HepG2 (cell line): Measurements from ENCODE around the gene XPO5. TPM values are rescaled to one million over a fixed set of nuclear protein-coding genes. Genes with fewer than 3 reads are reported as not detected.

Experiments used
- SAFB2 ChIP-seq: sonication (generic); formaldehyde crosslinking; IDR thresholded peaks from 2 replicates; pipeline ENCODE4 v1.5.1; 2020; ENCODE audit warnings: missing genetic modification reagents, low read depth, mild to moderate bottlenecking, borderline replicate concordance
- ZNF614 ChIP-seq: IDR thresholded peaks from 2 replicates; pipeline ENCODE4 v1.6.1; 2018; ENCODE audit warnings: missing biosample characterization, missing genetic modification reagents, inconsistent platforms, borderline replicate concordance
- polyA plus RNA-seq, 8 experiments: library from polyadenylated mRNA; depleted of rRNA in 3 of 8; stranded (reverse) in 7 of 8; unstranded in 1 of 8; fragments of >200 nt; fragmentation: Illumina TruSeq in 4 of 8; extraction: Trizol in 4 of 8; gene quantifications; 2 replicates each; pipeline versions ENCODE4 v1.2.1 to v1.2.3, GENCODE V29; 2011 to 2016; ENCODE audit warnings: low read depth in 4 of 8, missing spikeins in 1 of 8, mixed read lengths in 1 of 8; ENCODE audit not compliant: insufficient read depth in 1 of 8
- total RNA-seq, 5 experiments: library from RNA; depleted of rRNA; stranded (reverse); fragments of >200 nt; fragmentation: Illumina TruSeq; extraction: Trizol; gene quantifications; 2 replicates each; pipeline ENCODE4 v1.2.3, GENCODE V29; 2016; ENCODE audit warnings: low read depth in 1 of 5
- TF ChIP-seq, protein P1 (sequence below): sonication (generic); formaldehyde crosslinking; IDR thresholded peaks from 2 replicates; pipeline ENCODE4 v1.8.1; 2023; ENCODE audit warnings: mild to moderate bottlenecking, moderate library complexity, missing genetic modification reagents
- TF ChIP-seq, protein P2 (sequence below): sonication (generic); formaldehyde crosslinking; IDR thresholded peaks from 2 replicates; pipeline ENCODE4 v1.8.0; 2022; ENCODE audit warnings: missing genetic modification reagents, mild to moderate bottlenecking, borderline replicate concordance
- TF ChIP-seq, protein P3 (sequence below): sonication (generic); formaldehyde crosslinking; IDR thresholded peaks from 2 replicates; pipeline ENCODE4 v1.4.0; 2020; ENCODE audit warnings: missing genetic modification reagents
- TF ChIP-seq, protein P4 (sequence below): IDR thresholded peaks from 2 replicates; pipeline ENCODE4 v1.6.1; 2016; ENCODE audit warnings: missing compliant biosample characterization, missing genetic modification reagents, borderline replicate concordance
- TF ChIP-seq, protein P5 (sequence below): sonication (generic); formaldehyde crosslinking; IDR thresholded peaks from 2 replicates; pipeline ENCODE4 v1.4.0; 2020; ENCODE audit warnings: mild to moderate bottlenecking, missing genetic modification reagents, borderline replicate concordance
- TF ChIP-seq, protein P6 (sequence below): sonication (generic); formaldehyde crosslinking; IDR thresholded peaks from 2 replicates; pipeline ENCODE4 v1.5.1; 2020; ENCODE audit warnings: mild to moderate bottlenecking, missing genetic modification reagents

The XPO5 gene
- total and polyA plus RNA-seq, 2 of the 13 experiments (the other 11 are each of a cell fraction or from before 2014, with no cell fraction given) = 52.2 to 68.0 TPM

DNA sequence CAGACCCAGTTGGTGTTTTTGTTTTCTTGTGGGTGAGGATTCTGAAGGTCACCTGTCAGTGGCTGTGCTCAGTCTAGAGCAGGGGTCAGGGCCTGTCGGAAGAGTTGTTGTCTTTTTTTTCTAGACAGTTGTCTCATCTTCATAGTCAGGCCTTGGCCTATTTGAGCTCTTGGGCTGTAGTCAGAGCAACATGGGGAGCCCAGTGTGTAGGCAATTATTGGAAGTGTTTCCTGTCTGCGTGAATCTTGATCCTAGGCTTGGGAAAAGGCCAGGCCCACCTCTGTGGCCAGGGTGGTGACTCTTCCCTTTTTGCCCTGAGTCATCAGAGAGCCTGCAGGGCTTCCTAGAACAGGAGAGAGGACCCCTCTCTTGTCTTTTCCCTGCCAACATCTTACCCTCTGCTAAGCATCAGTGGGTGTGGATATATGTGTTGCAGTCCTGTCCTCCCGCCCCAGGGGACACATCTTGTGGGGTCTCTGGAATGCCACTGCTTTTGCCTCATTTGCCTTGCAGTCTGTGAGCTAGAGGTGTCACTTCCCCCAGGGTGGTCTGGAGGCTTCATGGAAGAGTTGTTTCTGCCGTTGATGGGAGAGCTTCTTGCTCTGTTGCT, 87.1 kb downstream of the XPO5 start (continued):
- TF ChIP-seq, protein P1, sequence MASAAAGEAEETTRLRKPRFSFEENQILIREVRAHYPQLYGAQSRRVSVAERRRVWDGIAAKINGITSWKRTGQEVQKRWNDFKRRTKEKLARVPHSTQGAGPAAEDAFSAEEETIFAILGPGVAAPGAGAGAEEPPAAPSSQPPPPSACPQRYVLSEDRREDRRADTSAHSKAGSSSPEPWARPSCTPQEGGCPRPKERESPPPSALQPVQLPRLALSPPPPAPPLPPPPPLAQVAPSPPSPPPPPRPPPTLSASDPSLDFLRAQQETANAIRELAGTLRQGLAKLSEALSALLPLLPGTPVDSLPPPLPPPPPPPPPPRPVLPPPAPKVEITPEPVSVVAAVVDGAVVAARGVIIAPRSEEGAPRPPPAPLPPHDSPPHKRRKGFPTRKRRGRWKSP = no peak
- TF ChIP-seq, protein P2, sequence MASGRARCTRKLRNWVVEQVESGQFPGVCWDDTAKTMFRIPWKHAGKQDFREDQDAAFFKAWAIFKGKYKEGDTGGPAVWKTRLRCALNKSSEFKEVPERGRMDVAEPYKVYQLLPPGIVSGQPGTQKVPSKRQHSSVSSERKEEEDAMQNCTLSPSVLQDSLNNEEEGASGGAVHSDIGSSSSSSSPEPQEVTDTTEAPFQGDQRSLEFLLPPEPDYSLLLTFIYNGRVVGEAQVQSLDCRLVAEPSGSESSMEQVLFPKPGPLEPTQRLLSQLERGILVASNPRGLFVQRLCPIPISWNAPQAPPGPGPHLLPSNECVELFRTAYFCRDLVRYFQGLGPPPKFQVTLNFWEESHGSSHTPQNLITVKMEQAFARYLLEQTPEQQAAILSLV (CRISPR knock-in tag) = no peak; the same call in 1 of the 2 replicates
- TF ChIP-seq, protein P3, sequence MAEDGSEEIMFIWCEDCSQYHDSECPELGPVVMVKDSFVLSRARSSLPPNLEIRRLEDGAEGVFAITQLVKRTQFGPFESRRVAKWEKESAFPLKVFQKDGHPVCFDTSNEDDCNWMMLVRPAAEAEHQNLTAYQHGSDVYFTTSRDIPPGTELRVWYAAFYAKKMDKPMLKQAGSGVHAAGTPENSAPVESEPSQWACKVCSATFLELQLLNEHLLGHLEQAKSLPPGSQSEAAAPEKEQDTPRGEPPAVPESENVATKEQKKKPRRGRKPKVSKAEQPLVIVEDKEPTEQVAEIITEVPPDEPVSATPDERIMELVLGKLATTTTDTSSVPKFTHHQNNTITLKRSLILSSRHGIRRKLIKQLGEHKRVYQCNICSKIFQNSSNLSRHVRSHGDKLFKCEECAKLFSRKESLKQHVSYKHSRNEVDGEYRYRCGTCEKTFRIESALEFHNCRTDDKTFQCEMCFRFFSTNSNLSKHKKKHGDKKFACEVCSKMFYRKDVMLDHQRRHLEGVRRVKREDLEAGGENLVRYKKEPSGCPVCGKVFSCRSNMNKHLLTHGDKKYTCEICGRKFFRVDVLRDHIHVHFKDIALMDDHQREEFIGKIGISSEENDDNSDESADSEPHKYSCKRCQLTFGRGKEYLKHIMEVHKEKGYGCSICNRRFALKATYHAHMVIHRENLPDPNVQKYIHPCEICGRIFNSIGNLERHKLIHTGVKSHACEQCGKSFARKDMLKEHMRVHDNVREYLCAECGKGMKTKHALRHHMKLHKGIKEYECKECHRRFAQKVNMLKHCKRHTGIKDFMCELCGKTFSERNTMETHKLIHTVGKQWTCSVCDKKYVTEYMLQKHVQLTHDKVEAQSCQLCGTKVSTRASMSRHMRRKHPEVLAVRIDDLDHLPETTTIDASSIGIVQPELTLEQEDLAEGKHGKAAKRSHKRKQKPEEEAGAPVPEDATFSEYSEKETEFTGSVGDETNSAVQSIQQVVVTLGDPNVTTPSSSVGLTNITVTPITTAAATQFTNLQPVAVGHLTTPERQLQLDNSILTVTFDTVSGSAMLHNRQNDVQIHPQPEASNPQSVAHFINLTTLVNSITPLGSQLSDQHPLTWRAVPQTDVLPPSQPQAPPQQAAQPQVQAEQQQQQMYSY (CRISPR knock-in tag) = no peak
- TF ChIP-seq SAFB2 (CRISPR knock-in tag) (no peak), ZNF614 (CRISPR knock-in tag) (peak; percentile 68)
- TF ChIP-seq, protein P4, sequence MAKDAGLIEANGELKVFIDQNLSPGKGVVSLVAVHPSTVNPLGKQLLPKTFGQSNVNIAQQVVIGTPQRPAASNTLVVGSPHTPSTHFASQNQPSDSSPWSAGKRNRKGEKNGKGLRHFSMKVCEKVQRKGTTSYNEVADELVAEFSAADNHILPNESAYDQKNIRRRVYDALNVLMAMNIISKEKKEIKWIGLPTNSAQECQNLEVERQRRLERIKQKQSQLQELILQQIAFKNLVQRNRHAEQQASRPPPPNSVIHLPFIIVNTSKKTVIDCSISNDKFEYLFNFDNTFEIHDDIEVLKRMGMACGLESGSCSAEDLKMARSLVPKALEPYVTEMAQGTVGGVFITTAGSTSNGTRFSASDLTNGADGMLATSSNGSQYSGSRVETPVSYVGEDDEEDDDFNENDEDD = no peak
- TF ChIP-seq, protein P5, sequence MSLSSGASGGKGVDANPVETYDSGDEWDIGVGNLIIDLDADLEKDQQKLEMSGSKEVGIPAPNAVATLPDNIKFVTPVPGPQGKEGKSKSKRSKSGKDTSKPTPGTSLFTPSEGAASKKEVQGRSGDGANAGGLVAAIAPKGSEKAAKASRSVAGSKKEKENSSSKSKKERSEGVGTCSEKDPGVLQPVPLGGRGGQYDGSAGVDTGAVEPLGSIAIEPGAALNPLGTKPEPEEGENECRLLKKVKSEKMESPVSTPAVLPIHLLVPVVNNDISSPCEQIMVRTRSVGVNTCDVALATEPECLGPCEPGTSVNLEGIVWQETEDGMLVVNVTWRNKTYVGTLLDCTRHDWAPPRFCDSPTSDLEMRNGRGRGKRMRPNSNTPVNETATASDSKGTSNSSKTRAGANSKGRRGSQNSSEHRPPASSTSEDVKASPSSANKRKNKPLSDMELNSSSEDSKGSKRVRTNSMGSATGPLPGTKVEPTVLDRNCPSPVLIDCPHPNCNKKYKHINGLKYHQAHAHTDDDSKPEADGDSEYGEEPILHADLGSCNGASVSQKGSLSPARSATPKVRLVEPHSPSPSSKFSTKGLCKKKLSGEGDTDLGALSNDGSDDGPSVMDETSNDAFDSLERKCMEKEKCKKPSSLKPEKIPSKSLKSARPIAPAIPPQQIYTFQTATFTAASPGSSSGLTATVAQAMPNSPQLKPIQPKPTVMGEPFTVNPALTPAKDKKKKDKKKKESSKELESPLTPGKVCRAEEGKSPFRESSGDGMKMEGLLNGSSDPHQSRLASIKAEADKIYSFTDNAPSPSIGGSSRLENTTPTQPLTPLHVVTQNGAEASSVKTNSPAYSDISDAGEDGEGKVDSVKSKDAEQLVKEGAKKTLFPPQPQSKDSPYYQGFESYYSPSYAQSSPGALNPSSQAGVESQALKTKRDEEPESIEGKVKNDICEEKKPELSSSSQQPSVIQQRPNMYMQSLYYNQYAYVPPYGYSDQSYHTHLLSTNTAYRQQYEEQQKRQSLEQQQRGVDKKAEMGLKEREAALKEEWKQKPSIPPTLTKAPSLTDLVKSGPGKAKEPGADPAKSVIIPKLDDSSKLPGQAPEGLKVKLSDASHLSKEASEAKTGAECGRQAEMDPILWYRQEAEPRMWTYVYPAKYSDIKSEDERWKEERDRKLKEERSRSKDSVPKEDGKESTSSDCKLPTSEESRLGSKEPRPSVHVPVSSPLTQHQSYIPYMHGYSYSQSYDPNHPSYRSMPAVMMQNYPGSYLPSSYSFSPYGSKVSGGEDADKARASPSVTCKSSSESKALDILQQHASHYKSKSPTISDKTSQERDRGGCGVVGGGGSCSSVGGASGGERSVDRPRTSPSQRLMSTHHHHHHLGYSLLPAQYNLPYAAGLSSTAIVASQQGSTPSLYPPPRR (CRISPR knock-in tag) = peak; percentile 38; the same call in 1 of the 2 replicates
- TF ChIP-seq, protein P6, sequence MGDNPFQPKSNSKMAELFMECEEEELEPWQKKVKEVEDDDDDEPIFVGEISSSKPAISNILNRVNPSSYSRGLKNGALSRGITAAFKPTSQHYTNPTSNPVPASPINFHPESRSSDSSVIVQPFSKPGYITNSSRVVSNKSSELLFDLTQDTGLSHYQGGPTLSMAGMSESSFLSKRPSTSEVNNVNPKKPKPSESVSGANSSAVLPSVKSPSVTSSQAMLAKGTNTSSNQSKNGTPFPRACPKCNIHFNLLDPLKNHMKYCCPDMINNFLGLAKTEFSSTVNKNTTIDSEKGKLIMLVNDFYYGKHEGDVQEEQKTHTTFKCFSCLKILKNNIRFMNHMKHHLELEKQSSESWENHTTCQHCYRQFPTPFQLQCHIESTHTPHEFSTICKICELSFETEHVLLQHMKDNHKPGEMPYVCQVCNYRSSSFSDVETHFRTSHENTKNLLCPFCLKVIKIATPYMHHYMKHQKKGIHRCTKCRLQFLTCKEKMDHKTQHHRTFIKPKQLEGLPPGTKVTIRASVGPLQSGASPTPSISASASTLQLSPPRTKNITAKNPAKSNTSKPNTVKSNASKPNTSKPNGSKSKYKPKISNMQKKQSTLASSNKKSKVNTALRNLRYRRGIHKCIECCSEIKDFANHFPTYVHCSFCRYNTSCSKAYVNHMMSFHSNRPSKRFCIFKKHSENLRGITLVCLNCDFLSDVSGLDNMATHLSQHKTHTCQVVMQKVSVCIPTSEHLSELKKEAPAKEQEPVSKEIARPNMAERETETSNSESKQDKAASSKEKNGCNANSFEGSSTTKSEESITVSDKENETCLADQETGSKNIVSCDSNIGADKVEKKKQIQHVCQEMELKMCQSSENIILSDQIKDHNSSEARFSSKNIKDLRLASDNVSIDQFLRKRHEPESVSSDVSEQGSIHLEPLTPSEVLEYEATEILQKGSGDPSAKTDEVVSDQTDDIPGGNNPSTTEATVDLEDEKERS (CRISPR knock-in tag) = peak; percentile 74; the same call in 1 of the 2 replicates
